IPS DF 19.7 (cell line): Measurements from ENCODE around the gene ZNRF2.

Source experiments
- DNase-seq: peaks from one replicate; pipeline ENCODE4 v3.0.0-alpha.2; 2013; ENCODE audit warnings: low read depth, low spot score

ZNRF2 gene

GRCh38 chr7:30321089-30321881 is 36.9 kb downstream of the ZNRF2 start:
- no peak for DNase-seq

- no peak for DNase-seq
These were observed 37.4 kb downstream of the ZNRF2 start for GRCh38 chr7:30321882-30322192.

GRCh38 chr7:30322271-30323005 is 38.0 kb downstream of the ZNRF2 start:
- no peak for DNase-seq

GRCh38 chr7:30323006-30323355 is 38.6 kb downstream of the ZNRF2 start:
- no peak for DNase-seq

- no peak for DNase-seq
These were observed 43.4 kb downstream of the ZNRF2 start for GRCh38 chr7:30327813-30328212.

GRCh38 chr7:30328381-30328780 is 44.0 kb downstream of the ZNRF2 start:
- DNase-seq: no peak

- no peak for DNase-seq
These were observed 45.3 kb downstream of the ZNRF2 start for GRCh38 chr7:30329716-30330115.

GRCh38 chr7:30330134-30331111 is 46.0 kb downstream of the ZNRF2 start:
- DNase-seq: no peak

- DNase-seq: no peak
These were observed 46.9 kb downstream of the ZNRF2 start for GRCh38 chr7:30331338-30331737.

- DNase-seq: no peak
These were observed 48.2 kb downstream of the ZNRF2 start for GRCh38 chr7:30332549-30332948.

GRCh38 chr7:30335763-30336487 is 51.5 kb downstream of the ZNRF2 start:
- no peak for DNase-seq

GRCh38 chr7:30344513-30344912 is 60.1 kb downstream of the ZNRF2 start:
- DNase-seq: no peak

- no peak for DNase-seq
These were observed 63.1 kb downstream of the ZNRF2 start for GRCh38 chr7:30347226-30348082.

- DNase-seq: no peak
These were observed 63.7 kb downstream of the ZNRF2 start for GRCh38 chr7:30348083-30348560.

GRCh38 chr7:30349170-30349569 is 64.8 kb downstream of the ZNRF2 start:
- DNase-seq: no peak

- no peak for DNase-seq
These were observed 65.4 kb downstream of the ZNRF2 start for GRCh38 chr7:30349816-30350215.

- DNase-seq: no peak
These were observed 66.9 kb downstream of the ZNRF2 start for GRCh38 chr7:30351286-30351685.

GRCh38 chr7:30351724-30352123 is 67.3 kb downstream of the ZNRF2 start:
- no peak for DNase-seq

GRCh38 chr7:30352169-30352568 is 67.8 kb downstream of the ZNRF2 start:
- no peak for DNase-seq

GRCh38 chr7:30353532-30353931 is 69.1 kb downstream of the ZNRF2 start:
- DNase-seq: no peak
